ENCODE data around the gene SH3RF3.

The SH3RF3 gene

DNA sequence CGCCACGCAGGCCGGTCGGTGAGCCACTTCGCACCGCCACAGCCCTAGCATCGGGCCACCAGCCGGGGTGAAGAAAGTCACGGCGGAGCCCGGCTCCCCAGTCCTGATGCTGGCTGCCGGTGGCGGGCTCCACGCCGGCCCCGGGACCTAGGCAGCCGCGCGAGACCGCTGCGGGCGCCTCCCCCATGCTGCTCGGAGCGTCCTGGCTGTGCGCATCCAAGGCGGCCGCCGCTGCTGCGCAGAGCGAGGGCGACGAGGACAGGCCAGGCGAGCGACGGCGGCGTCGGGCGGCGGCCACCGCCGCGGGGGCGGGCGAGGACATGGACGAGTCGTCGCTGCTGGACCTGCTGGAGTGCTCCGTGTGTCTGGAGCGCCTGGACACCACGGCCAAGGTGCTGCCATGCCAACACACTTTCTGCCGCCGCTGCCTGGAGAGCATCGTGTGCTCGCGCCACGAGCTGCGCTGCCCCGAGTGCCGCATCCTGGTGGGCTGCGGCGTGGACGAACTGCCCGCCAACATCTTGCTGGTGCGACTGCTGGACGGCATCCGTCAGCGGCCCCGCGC, 433 bp downstream of the SH3RF3 start:
- Histone ChIP-seq H3K4me3 (ENCODE audit: extremely low read depth, insufficient read depth, low read length, poor library complexity, severe bottlenecking) (peak overlapping the region; percentile 59), H3K9me3 (ENCODE audit: control insufficient read depth, low read length) (no peaks in the 10 kb centered on the region), H3K4me1 (ENCODE audit: control insufficient read depth, insufficient read depth, low read length, poor library complexity, severe bottlenecking) (peaks cover 23% of the 10 kb centered on the region), H3K27ac (ENCODE audit: low read depth, low read length, severe bottlenecking) (no peak overlapping the region), H3K36me3 (ENCODE audit: control insufficient read depth, insufficient read depth, low read length) (no peaks in the 10 kb centered on the region)
- 5% methylated on average over 53 to 69 of the region's 70 CpGs for WGBS, 2 experiments (ENCODE audit: insufficient coverage in 2 of 2)

DNA sequence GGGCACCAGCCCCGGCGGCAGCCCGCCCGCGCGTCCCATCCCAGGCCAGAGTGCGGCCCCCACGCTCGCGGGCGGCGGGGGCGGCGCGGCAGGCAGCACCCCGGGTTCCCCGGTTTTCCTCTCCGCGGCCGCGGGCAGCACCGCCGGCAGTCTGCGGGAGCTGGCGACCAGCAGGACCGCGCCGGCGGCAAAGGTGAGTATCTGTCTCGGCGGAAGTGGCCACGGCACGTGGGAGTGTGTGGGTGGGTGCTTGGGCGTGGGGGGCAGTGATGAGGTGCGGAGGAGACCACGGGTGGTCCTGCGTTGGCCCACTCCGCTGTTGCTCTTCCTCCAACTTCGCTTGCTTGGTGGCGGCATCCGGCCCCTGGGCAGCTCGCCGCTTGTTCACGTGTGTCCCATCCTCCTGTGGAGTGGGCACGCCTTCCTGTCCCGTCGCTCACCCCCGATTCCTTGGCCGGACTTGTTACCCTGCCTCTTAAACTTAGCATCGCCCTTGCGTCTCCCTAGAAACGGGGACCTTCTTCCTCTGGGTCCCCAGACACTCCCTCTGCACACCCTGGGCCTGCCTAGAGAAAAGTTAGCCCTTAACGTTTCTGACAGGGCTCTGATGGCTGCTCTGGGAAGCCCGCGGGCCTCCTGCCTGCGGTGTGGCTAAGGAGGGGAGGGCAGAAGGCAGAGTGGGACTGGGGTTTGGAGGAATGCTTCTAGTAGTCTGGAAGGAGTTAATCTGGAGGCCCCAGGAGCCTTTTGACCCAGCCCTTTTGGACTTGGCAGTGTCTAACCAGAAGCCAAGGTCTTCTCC, 1.1 kb downstream of the SH3RF3 start:
- H3K9me3 ChIP-seq (ENCODE audit: control insufficient read depth, low read length), result no peaks in the 10 kb centered on the region
- H3K36me3 ChIP-seq (ENCODE audit: control insufficient read depth, insufficient read depth, low read length), result no peaks in the 10 kb centered on the region
- H3K4me3 ChIP-seq (ENCODE audit: extremely low read depth, insufficient read depth, low read length, poor library complexity, severe bottlenecking), result peak overlapping the region; percentile 59
- H3K27ac ChIP-seq (ENCODE audit: low read depth, low read length, severe bottlenecking), result no peak overlapping the region
- 27 to 33% methylated on average over 25 to 28 of the region's 56 CpGs for WGBS, 2 experiments (ENCODE audit: insufficient coverage in 2 of 2)
- H3K4me1 ChIP-seq (ENCODE audit: control insufficient read depth, insufficient read depth, low read length, poor library complexity, severe bottlenecking), result peaks cover 23% of the 10 kb centered on the region

DNA sequence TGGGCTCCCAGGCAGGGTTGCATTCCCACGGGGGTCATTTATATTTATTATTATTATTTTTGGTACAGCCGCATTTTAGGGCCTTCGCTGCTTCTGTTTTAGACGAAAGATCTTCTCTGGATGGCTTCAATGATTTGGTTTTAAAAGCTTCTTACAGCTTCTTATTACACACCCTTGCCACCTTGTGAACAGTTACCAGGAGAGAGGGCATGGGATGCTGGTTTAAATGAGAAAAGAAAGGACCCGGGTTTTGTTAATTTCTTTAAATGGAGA, 1.7 kb downstream of the SH3RF3 start:
- no peaks in the 10 kb centered on the region for H3K9me3 ChIP-seq (ENCODE audit: control insufficient read depth, low read length)
- peaks cover 23% of the 10 kb centered on the region for H3K4me1 ChIP-seq (ENCODE audit: control insufficient read depth, insufficient read depth, low read length, poor library complexity, severe bottlenecking)
- H3K36me3 ChIP-seq (ENCODE audit: control insufficient read depth, insufficient read depth, low read length), result no peaks in the 10 kb centered on the region
- H3K4me3 ChIP-seq (ENCODE audit: extremely low read depth, insufficient read depth, low read length, poor library complexity, severe bottlenecking), result peak overlapping the region; percentile 59
- WGBS, 2 experiments (ENCODE audit: insufficient coverage in 2 of 2), result no CpG with 5 or more reads among the region's 5 CpGs
- H3K27ac ChIP-seq (ENCODE audit: low read depth, low read length, severe bottlenecking), result no peak overlapping the region

DNA sequence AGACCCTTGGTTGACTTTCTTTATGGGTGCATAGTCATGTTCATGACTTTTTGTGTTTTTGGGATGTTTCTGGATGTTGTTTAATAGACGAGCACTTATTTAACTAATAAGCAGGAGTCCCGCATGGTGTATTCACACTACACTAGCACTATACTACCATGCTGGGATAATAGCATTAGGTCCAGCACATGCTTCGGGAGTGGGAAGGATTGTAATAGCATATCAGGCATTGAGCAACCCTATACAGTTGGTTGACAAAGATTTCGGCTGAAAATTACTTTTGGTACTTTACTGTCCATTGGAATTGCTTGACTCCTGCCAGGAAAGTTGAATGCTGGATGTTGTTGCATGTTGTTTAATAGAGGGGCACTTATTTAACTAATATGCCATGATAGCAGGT, 2.8 kb downstream of the SH3RF3 start:
- Histone ChIP-seq H3K4me1 (ENCODE audit: control insufficient read depth, insufficient read depth, low read length, poor library complexity, severe bottlenecking) (peaks cover 12% of the 10 kb centered on the region), H3K4me3 (ENCODE audit: extremely low read depth, insufficient read depth, low read length, poor library complexity, severe bottlenecking) (no peak overlapping the region), H3K27ac (ENCODE audit: low read depth, low read length, severe bottlenecking) (no peak overlapping the region), H3K9me3 (ENCODE audit: control insufficient read depth, low read length) (no peaks in the 10 kb centered on the region), H3K36me3 (ENCODE audit: control insufficient read depth, insufficient read depth, low read length) (no peaks in the 10 kb centered on the region)
- WGBS, 2 experiments (ENCODE audit: insufficient coverage in 2 of 2), result 90 to 100% methylated on average over 2 of the region's 4 CpGs

DNA sequence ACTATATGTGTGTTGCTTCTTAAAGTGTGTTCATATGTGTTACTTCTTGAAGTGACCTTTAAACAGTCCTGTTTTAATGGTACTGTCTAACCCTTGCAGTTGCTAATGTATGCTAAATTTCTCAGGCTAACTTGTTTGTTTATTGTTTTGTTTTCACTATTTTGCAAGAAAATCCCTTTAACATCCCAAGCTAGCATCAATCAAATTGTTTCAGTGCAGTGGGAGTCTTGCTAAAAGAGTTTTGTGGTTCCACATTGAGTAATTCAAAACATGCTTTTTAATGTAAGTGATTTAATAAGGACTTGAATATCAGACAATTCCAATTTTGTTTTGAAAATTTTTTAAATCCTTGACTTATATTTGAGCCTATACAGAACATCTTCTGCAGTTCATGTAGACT, 3.6 kb downstream of the SH3RF3 start:
- Histone ChIP-seq H3K4me1 (ENCODE audit: control insufficient read depth, insufficient read depth, low read length, poor library complexity, severe bottlenecking) (peaks cover 8% of the 10 kb centered on the region), H3K4me3 (ENCODE audit: extremely low read depth, insufficient read depth, low read length, poor library complexity, severe bottlenecking) (no peak overlapping the region), H3K36me3 (ENCODE audit: control insufficient read depth, insufficient read depth, low read length) (no peaks in the 10 kb centered on the region), H3K9me3 (ENCODE audit: control insufficient read depth, low read length) (no peaks in the 10 kb centered on the region), H3K27ac (ENCODE audit: low read depth, low read length, severe bottlenecking) (no peak overlapping the region)

DNA sequence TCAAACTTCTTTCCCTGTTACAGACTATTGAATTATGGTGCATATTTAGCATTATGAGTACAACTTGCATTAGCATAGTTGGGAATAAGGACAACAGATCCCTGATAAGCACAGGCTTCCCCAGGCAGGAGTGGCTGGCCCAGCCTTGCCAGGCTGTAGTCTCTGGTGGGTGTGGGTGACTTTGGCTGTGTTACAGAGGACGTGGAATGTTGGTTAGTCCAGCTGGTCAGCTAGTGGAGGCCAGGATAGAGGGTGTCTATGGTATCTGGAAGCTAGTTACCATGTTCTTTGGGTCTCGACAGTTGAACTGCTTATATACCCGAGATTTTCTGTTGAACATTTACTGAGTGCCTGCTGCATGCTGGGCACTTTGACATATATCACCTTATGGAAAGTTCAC, 4.7 kb downstream of the SH3RF3 start:
- whole genome bisulfite sequencing, 2 experiments (ENCODE audit: insufficient coverage in 2 of 2), result 92% methylated on average over 2 of the region's 3 CpGs; no CpG with 5 or more reads in 1 of the 2 experiments
- Histone ChIP-seq H3K36me3 (ENCODE audit: control insufficient read depth, insufficient read depth, low read length) (no peaks in the 10 kb centered on the region), H3K4me3 (ENCODE audit: extremely low read depth, insufficient read depth, low read length, poor library complexity, severe bottlenecking) (no peak overlapping the region), H3K9me3 (ENCODE audit: control insufficient read depth, low read length) (no peaks in the 10 kb centered on the region), H3K27ac (ENCODE audit: low read depth, low read length, severe bottlenecking) (no peak overlapping the region), H3K4me1 (ENCODE audit: control insufficient read depth, insufficient read depth, low read length, poor library complexity, severe bottlenecking) (peaks cover 8% of the 10 kb centered on the region)

DNA sequence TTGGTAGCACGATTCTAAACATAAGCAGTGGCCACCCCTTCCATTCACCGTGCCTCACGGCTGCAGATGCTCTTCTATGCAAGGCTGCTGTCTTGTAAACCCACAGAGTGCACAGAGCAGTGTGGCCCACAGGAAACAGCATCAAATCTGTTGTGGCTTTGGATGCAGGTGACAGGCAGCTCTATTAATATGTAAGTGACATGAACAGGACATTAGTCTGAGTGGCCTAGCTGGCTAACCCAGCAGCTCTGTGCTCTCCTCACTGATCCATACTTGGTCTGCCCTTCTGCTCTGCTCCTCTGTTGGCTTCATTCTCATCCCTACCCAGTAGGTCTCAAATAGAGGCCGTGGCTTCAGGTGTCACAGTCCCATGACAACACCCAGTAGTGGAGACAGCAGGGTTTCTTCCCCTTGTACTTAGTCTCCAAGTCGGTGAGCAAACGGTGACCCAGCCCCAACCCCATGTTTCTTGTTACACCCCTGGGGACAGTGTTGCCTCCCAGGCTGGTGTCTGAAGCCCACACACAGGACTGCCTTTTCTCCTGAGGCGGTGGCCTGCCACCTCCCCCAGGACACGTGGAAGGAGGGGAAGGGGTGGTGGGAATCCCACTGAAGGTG, 5.8 kb downstream of the SH3RF3 start:
- H3K4me3 ChIP-seq (ENCODE audit: extremely low read depth, insufficient read depth, low read length, poor library complexity, severe bottlenecking), result no peak overlapping the region
- no peaks in the 10 kb centered on the region for H3K36me3 ChIP-seq (ENCODE audit: control insufficient read depth, insufficient read depth, low read length)
- 87 to 90% methylated on average over 5 to 6 of the region's 8 CpGs for WGBS, 2 experiments (ENCODE audit: insufficient coverage in 2 of 2)
- H3K9me3 ChIP-seq (ENCODE audit: control insufficient read depth, low read length), result no peaks in the 10 kb centered on the region
- H3K27ac ChIP-seq (ENCODE audit: low read depth, low read length, severe bottlenecking), result no peak overlapping the region
- peaks cover 8% of the 10 kb centered on the region for H3K4me1 ChIP-seq (ENCODE audit: control insufficient read depth, insufficient read depth, low read length, poor library complexity, severe bottlenecking)

DNA sequence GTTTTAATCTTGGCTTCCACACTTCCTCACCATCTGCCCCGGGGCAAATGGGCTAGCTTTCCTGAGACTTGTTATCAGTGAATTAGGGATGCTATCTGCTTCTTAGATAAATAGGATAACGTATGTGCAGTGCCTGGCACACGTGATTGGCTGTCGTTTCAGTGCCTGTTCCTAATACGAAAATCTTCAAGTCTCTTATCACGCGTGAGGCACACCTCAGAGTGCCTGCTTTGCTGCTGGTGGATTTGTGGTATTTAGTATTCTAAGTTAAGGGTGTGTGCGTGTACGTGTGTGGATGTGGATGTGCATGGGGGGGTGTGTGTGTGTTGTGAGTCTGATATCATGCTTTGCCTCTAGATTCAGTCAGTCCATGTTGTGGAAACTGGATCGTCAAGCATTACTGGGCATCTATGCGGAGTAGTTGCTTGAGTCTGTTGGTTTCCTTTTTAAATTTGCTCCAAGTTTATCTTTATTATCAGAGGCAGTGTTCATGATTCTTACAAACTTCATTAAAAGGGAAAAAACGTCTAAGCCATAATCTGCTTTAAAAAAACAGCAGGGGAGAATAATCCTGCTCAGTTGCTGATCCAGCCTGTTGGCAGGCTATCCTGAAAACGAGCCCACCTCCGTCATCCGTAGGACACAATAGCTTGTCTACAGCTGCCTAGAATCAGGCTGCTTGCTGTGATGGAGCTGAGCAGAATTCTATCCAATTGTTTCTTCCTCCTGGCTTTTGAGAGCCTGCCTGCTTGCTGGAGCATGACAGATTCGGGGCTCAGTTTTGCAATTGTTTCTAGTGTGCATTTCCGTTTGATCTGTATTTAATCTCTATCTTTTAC, 6.6 kb downstream of the SH3RF3 start:
- Histone ChIP-seq H3K4me3 (ENCODE audit: extremely low read depth, insufficient read depth, low read length, poor library complexity, severe bottlenecking) (no peak overlapping the region), H3K27ac (ENCODE audit: low read depth, low read length, severe bottlenecking) (no peak overlapping the region), H3K4me1 (ENCODE audit: control insufficient read depth, insufficient read depth, low read length, poor library complexity, severe bottlenecking) (peaks cover under 1% of the 10 kb centered on the region), H3K9me3 (ENCODE audit: control insufficient read depth, low read length) (no peaks in the 10 kb centered on the region), H3K36me3 (ENCODE audit: control insufficient read depth, insufficient read depth, low read length) (no peaks in the 10 kb centered on the region)
- 71 to 78% methylated on average over 11 to 12 of the region's 17 CpGs for WGBS, 2 experiments (ENCODE audit: insufficient coverage in 2 of 2)

DNA sequence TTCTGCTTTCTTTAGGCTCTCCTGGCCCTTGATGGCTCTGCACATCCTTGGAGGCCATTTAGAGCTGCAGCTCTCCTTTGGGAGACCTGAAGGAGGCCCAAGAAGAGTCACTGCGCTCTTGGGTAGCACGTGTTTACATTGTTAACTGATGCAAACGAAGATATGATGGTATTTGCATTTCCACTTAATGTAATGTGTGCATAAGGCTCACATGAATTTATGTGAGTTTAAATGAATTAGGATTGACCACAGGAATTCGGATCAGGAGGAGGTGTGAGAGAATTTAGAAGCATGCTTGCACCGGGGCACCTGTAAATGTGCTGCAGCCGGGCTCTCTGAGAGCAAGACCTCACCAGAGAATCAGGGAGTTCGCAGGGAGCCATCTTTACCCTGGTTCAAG, 7.5 kb downstream of the SH3RF3 start:
- Histone ChIP-seq H3K36me3 (ENCODE audit: control insufficient read depth, insufficient read depth, low read length) (no peaks in the 10 kb centered on the region), H3K9me3 (ENCODE audit: control insufficient read depth, low read length) (no peaks in the 10 kb centered on the region), H3K4me1 (ENCODE audit: control insufficient read depth, insufficient read depth, low read length, poor library complexity, severe bottlenecking) (no peaks in the 10 kb centered on the region), H3K4me3 (ENCODE audit: extremely low read depth, insufficient read depth, low read length, poor library complexity, severe bottlenecking) (no peak overlapping the region), H3K27ac (ENCODE audit: low read depth, low read length, severe bottlenecking) (no peak overlapping the region)
- WGBS, 2 experiments (ENCODE audit: insufficient coverage in 2 of 2), result 86 to 94% methylated on average over 6 to 7 of the region's 7 CpGs

DNA sequence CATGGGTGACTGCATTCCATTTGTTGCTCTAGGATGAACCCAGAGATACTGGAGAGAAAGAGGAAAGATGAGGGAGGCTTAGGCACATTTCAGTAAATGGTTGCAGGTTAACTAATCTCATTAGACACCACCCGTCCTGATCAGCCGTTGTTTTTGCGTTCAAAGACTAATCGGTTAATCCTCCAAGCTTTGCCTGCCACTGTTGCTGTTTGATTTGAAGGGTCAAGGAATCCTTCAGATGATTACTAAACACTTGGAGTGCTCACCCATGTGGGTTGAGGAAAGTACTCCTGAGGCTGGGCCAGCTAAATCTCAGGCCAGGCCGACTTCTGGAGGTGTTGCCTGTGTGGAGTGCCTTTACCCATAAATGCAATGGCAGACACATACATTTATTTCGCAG, 8.6 kb downstream of the SH3RF3 start:
- H3K4me1 ChIP-seq (ENCODE audit: control insufficient read depth, insufficient read depth, low read length, poor library complexity, severe bottlenecking), result no peaks in the 10 kb centered on the region
- no peak overlapping the region for H3K4me3 ChIP-seq (ENCODE audit: extremely low read depth, insufficient read depth, low read length, poor library complexity, severe bottlenecking)
- H3K36me3 ChIP-seq (ENCODE audit: control insufficient read depth, insufficient read depth, low read length), result no peaks in the 10 kb centered on the region
- H3K9me3 ChIP-seq (ENCODE audit: control insufficient read depth, low read length), result no peaks in the 10 kb centered on the region
- WGBS, 2 experiments (ENCODE audit: insufficient coverage in 2 of 2), result 100% methylated on average over 1 of the region's 6 CpGs; no CpG with 5 or more reads in 1 of the 2 experiments
- no peak overlapping the region for H3K27ac ChIP-seq (ENCODE audit: low read depth, low read length, severe bottlenecking)
